Measurements from ENCODE around the gene MLH3. TPM values are rescaled to one million over a fixed set of nuclear protein-coding genes. Genes with fewer than 3 reads are reported as not detected.

Gene MLH3
- total RNA-seq, 1 donor from 2014 or later, result 33.4 TPM

DNA sequence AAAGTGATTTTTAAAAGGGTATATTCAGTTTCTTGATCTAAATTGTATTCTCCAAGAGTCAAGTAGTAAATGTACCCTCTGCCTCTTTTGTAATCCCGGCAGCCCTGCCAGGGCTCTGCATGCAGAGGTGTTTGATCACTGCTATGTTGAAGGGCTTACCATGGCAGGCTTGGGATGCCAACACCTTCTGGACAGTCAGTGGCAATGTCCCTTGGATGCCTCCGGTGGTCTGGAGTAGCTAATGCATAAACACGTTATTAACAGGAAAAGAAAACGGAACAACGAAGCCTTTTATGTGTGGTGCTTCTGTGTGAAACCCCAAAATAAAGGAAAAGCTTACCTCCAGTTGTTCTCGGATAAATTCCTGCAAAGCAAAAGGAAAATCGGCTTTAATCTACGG lies 28.6 kb downstream of the MLH3 start:
- intact Hi-C loops (cut with DNase I), result no loop called here
- no peaks in the 10 kb centered on the region for H3K27me3 ChIP-seq
- H3K4me1 ChIP-seq, result no peaks in the 10 kb centered on the region
- TF ChIP-seq CTCF (IDR thresholded peaks at IDR 0.05), result peak; percentile 24
- no peak overlapping the region for H3K27ac ChIP-seq
- no peaks in the 10 kb centered on the region for H3K9me3 ChIP-seq
- DNase-seq (no peak), ATAC-seq (peak; percentile 69)
- peaks cover 89% of the 10 kb centered on the region for H3K36me3 ChIP-seq
- no peak overlapping the region for H3K4me3 ChIP-seq

DNA sequence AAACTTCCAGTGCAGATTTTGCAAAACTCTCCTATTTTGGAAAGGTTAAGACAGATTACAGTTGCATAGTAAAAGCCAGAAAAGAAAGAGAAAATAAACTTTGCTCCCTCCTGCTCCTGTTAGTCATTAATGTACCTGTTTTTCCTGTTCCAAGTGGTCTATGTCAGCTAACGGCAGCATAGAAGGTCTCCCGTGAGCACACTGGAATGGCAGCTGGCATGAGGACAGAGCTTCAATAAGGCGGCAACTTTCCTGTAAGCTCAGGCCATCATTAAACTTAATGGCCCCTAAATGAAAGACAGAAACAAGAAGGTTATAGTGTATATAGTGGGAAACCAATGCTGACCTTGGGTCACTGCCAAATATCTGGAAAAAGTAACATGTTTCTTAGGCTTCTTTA lies 32.6 kb downstream of the MLH3 start:
- Histone ChIP-seq H3K27me3 (no peaks in the 10 kb centered on the region), H3K4me3 (no peak overlapping the region), H3K4me1 (no peaks in the 10 kb centered on the region), H3K27ac (no peak overlapping the region), H3K36me3 (peaks cover 97% of the 10 kb centered on the region), H3K9me3 (no peaks in the 10 kb centered on the region)
- no peak for DNase-seq
- intact Hi-C loops (cut with DNase I), result no loop called here
- no peak for ATAC-seq
- TF ChIP-seq CTCF (IDR thresholded peaks at IDR 0.05), result no peak

DNA sequence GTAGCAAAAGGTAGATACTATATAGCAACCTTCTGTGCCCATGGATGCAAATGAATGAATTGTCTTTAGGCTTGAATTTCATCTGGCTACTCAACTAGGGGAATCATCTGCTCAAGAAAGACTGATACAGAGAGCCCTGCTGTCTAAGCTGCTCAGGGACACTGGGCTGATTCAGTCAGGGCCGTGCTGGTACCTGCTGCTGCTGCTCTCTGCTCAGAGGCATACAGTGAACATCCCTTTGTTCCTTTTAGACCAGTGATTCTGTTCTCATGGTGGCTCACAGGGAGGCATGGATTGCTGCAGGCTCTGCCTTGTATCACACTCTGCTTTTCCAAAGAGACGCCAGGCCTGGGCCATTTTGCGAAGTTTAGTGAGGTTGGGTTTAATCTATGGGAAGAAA lies 34.5 kb downstream of the MLH3 start:
- Histone ChIP-seq H3K4me3 (no peak overlapping the region), H3K27ac (no peak overlapping the region), H3K27me3 (no peaks in the 10 kb centered on the region), H3K9me3 (no peaks in the 10 kb centered on the region), H3K4me1 (no peaks in the 10 kb centered on the region), H3K36me3 (peaks cover 98% of the 10 kb centered on the region)
- TF ChIP-seq CTCF (IDR thresholded peaks at IDR 0.05), result no peak
- intact Hi-C loops (cut with DNase I), result no loop called here
- ATAC-seq (no peak), DNase-seq (no peak)

DNA sequence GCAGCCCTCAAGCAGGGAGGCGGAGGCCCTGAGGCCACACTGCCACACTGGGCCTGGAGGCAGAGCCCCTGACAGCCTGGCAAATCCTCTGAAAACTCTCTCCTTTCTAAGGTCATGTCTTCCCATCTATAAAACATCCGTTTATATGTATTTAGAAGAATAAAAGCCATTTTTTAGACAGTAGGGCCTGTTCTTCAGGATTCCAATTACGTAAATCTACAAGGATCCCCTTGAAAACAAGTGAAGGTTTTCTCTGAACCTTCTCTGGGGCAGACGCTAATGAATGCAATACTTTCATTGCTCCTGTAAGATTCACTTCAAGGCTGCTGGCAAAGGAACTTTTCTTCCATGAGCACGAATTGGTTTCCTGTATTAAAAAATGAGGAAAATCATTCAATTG lies 35.8 kb downstream of the MLH3 start:
- intact Hi-C loops (cut with DNase I), result no loop called here
- H3K4me3 ChIP-seq, result no peak overlapping the region

GRCh38 chr14:75013290-75013689 lies 38.0 kb downstream of the MLH3 start:
- Histone ChIP-seq H3K4me1 (no peaks in the 10 kb centered on the region), H3K9me3 (no peaks in the 10 kb centered on the region), H3K4me3 (no peak overlapping the region), H3K27ac (no peak overlapping the region), H3K27me3 (no peaks in the 10 kb centered on the region), H3K36me3 (peaks cover 93% of the 10 kb centered on the region)
- TF ChIP-seq CTCF (IDR thresholded peaks at IDR 0.05), result no peak
- no peak for ATAC-seq
- intact Hi-C loops (cut with DNase I), result no loop called here
- DNase-seq, result no peak

More for the DNA sequence above, 35.8 kb downstream of the MLH3 start:
- Histone ChIP-seq H3K9me3 (no peaks in the 10 kb centered on the region), H3K27ac (no peak overlapping the region), H3K4me1 (no peaks in the 10 kb centered on the region), H3K36me3 (peaks cover 94% of the 10 kb centered on the region), H3K27me3 (no peaks in the 10 kb centered on the region)
- ATAC-seq (no peak), DNase-seq (no peak)
- TF ChIP-seq CTCF (IDR thresholded peaks at IDR 0.05), result no peak

- H3K4me3 ChIP-seq, result no peak overlapping the region
- DNase-seq (no peak), ATAC-seq (no peak)
- no peaks in the 10 kb centered on the region for H3K27me3 ChIP-seq
- intact Hi-C loops (cut with DNase I), result no loop called here
- H3K27ac ChIP-seq, result no peak overlapping the region
- TF ChIP-seq CTCF (IDR thresholded peaks at IDR 0.05), result no peak
- no peaks in the 10 kb centered on the region for H3K4me1 ChIP-seq
- peaks cover 93% of the 10 kb centered on the region for H3K36me3 ChIP-seq
- no peaks in the 10 kb centered on the region for H3K9me3 ChIP-seq
Measured at GRCh38 chr14:75011356-75011994, 39.8 kb downstream of the MLH3 start.

Data from upper lobe of right lung (tissue), 1 donor.